ENCODE data around the gene PCDH9.
"Not testable (repeated sequence)": the region's sequence is repeated elsewhere in the genome, so short reads cannot be mapped to it uniquely, and the experiment has no call there.

PCDH9 gene

GRCh38 chr13:66886264-66886663 lies 343.9 kb downstream of the PCDH9 start:
- DNase-seq = no peak

GRCh38 chr13:66881170-66881569 lies 349.0 kb downstream of the PCDH9 start:
- not testable (repeated sequence) for DNase-seq

GRCh38 chr13:66879988-66880387 lies 350.1 kb downstream of the PCDH9 start:
- no peak for DNase-seq

- no peak for DNase-seq
Measured at GRCh38 chr13:66875264-66875663, 354.9 kb downstream of the PCDH9 start.

- no peak for DNase-seq
Measured at GRCh38 chr13:66864627-66865026, 365.5 kb downstream of the PCDH9 start.

- no peak for DNase-seq
Measured at GRCh38 chr13:66860878-66861417, 369.2 kb downstream of the PCDH9 start.

- no peak for DNase-seq
Measured at GRCh38 chr13:66859934-66860877, 369.9 kb downstream of the PCDH9 start.

GRCh38 chr13:66859078-66859477 lies 371.1 kb downstream of the PCDH9 start:
- no peak for DNase-seq

- no peak for DNase-seq
Measured at GRCh38 chr13:66858163-66858562, 372.0 kb downstream of the PCDH9 start.

GRCh38 chr13:66855131-66855530 lies 375.0 kb downstream of the PCDH9 start:
- no peak for DNase-seq

- no peak for DNase-seq
Measured at GRCh38 chr13:66853564-66853963, 376.6 kb downstream of the PCDH9 start.

GRCh38 chr13:66849706-66850105 lies 380.4 kb downstream of the PCDH9 start:
- DNase-seq = no peak

- no peak for DNase-seq
Measured at GRCh38 chr13:66847541-66847940, 382.6 kb downstream of the PCDH9 start.

GRCh38 chr13:66845393-66845792 lies 384.7 kb downstream of the PCDH9 start:
- no peak for DNase-seq

- DNase-seq = no peak
Measured at GRCh38 chr13:66844933-66845332, 385.2 kb downstream of the PCDH9 start.

GRCh38 chr13:66842766-66843165 lies 387.4 kb downstream of the PCDH9 start:
- DNase-seq = no peak

GRCh38 chr13:66840621-66841020 lies 389.5 kb downstream of the PCDH9 start:
- no peak for DNase-seq

GRCh38 chr13:66837246-66837645 lies 392.9 kb downstream of the PCDH9 start:
- DNase-seq = no peak

- no peak for DNase-seq
Measured at GRCh38 chr13:66835040-66835628, 395.0 kb downstream of the PCDH9 start.

- DNase-seq = no peak
Measured at GRCh38 chr13:66830940-66831716, 399.0 kb downstream of the PCDH9 start.

GRCh38 chr13:66829803-66830202 lies 400.3 kb downstream of the PCDH9 start:
- DNase-seq = no peak

- DNase-seq = no peak
Measured at GRCh38 chr13:66826398-66826797, 403.7 kb downstream of the PCDH9 start.

GRCh38 chr13:66821551-66821950 lies 408.6 kb downstream of the PCDH9 start:
- no peak for DNase-seq
